GM23338 (cell line): ENCODE data around the gene MYH15. TPM values are rescaled to one million over a fixed set of nuclear protein-coding genes. Genes with fewer than 3 reads are reported as not detected.

Source experiments
- ATAC-seq: fragments of 200-7000 bp; cut with Tn5 transposase; 3 replicates; pipeline ENCODE4 v1.9.1; 2020
- DNase-seq: peaks from one replicate; pipeline ENCODE4 v3.0.0-alpha.2; 2015; ENCODE audit warnings: low spot score
- H2AFZ ChIP-seq: fragments of 200-600 bp; sonication (generic); 2 replicates; pipeline ENCODE4 v1.8.0; 2016; ENCODE audit warnings: antibody characterized with exemption, mild to moderate bottlenecking, moderate library complexity
- H3F3A ChIP-seq: fragments of 200-600 bp; sonication (generic); replicated peaks from 2 replicates; pipeline ENCODE4 v1.8.0; 2017; ENCODE audit warnings: antibody characterized with exemption, mixed run types, low read depth
- H3K27ac ChIP-seq: fragments of 200-600 bp; sonication (generic); 2 replicates; pipeline ENCODE4 v1.6.1; 2016; ENCODE audit warnings: low read depth
- H3K27me3 ChIP-seq: fragments of 200-600 bp; sonication (generic); 2 replicates; pipeline ENCODE4 v1.8.0; 2016; ENCODE audit warnings: mild to moderate bottlenecking, mixed run types, moderate library complexity; ENCODE audit not compliant: insufficient read depth
- H3K36me3 ChIP-seq: fragments of 200-600 bp; sonication (generic); 2 replicates; pipeline ENCODE4 v1.8.0; 2016; ENCODE audit warnings: mild to moderate bottlenecking; ENCODE audit not compliant: insufficient read depth
- H3K4me1 ChIP-seq: fragments of 200-600 bp; sonication (generic); 2 replicates; pipeline ENCODE4 v1.8.0; 2016; ENCODE audit warnings: mild to moderate bottlenecking, moderate library complexity; ENCODE audit not compliant: insufficient read depth
- H3K4me2 ChIP-seq: fragments of 200-600 bp; sonication (generic); 2 replicates; pipeline ENCODE4 v1.7.1; 2017; ENCODE audit warnings: mixed run types
- H3K4me3 ChIP-seq: fragments of 200-600 bp; sonication (generic); 2 replicates; pipeline ENCODE4 v1.6.1; 2016; ENCODE audit warnings: mixed run types
- H3K79me2 ChIP-seq: fragments of 200-600 bp; sonication (generic); replicated peaks from 2 replicates; pipeline ENCODE4 v1.8.0; 2017; ENCODE audit warnings: mild to moderate bottlenecking; ENCODE audit not compliant: insufficient read depth
- H3K9me2 ChIP-seq: fragments of 200-600 bp; sonication (generic); 2 replicates; pipeline ENCODE4 v1.8.0; 2017; ENCODE audit not compliant: insufficient read depth
- H4K20me1 ChIP-seq: fragments of 200-600 bp; sonication (generic); replicated peaks from 2 replicates; pipeline ENCODE4 v1.8.0; 2017; ENCODE audit warnings: mild to moderate bottlenecking; ENCODE audit not compliant: insufficient read depth
- H3K27ac Mint-ChIP-seq: 2 replicates; pipeline ENCODE4 v1.8.0; 2020; ENCODE audit warnings: inconsistent platforms, mild to moderate bottlenecking, moderate library complexity, mixed read lengths
- H3K27me3 Mint-ChIP-seq: 3 replicates; pipeline ENCODE4 v1.8.0; 2022; ENCODE audit warnings: low read depth, mild to moderate bottlenecking, moderate library complexity, mixed read lengths, inconsistent platforms; ENCODE audit not compliant: insufficient read depth, poor library complexity
- H3K36me3 Mint-ChIP-seq: 3 replicates; pipeline ENCODE4 v1.8.0; 2021; ENCODE audit warnings: low read depth, mild to moderate bottlenecking, inconsistent platforms, moderate library complexity, mixed read lengths
- H3K4me1 Mint-ChIP-seq: 3 replicates; pipeline ENCODE4 v1.8.0; 2020; ENCODE audit warnings: mild to moderate bottlenecking, inconsistent platforms, mixed read lengths
- H3K4me3 Mint-ChIP-seq: 3 replicates; pipeline ENCODE4 v1.8.0; 2021; ENCODE audit warnings: moderate library complexity, mild to moderate bottlenecking, inconsistent platforms, mixed read lengths
- H3K9me3 Mint-ChIP-seq: 3 replicates; pipeline ENCODE4 v1.8.0; 2020; ENCODE audit warnings: moderate library complexity, mild to moderate bottlenecking, inconsistent platforms, mixed read lengths
- CTCF ChIP-seq, 2 experiments: fragments of 200-600 bp in 1 of 2; sonication (generic) in 1 of 2; conservative IDR thresholded peaks; 2 replicates each; pipeline versions ENCODE4 v1.5.1 to v1.6.1; 2016 to 2017; ENCODE audit warnings: antibody characterized with exemption in 2 of 2, low read depth in 2 of 2, mild to moderate bottlenecking in 2 of 2, moderate library complexity in 1 of 2
- EZH2 ChIP-seq: fragments of 200-600 bp; sonication (generic); IDR thresholded peaks from one replicate; pipeline ENCODE4 v1.8.0; 2017; ENCODE audit warnings: antibody characterized with exemption, mild to moderate bottlenecking, low read depth; ENCODE audit not compliant: unreplicated experiment
- JUNB ChIP-seq: IDR thresholded peaks from one replicate; pipeline ENCODE4 v1.6.1; 2016; ENCODE audit warnings: antibody characterized with exemption; ENCODE audit not compliant: unreplicated experiment
- NANOG ChIP-seq: IDR thresholded peaks from 2 replicates; pipeline ENCODE4 v1.6.1; 2016; ENCODE audit warnings: antibody characterized with exemption, borderline replicate concordance
- POLR2AphosphoS5 ChIP-seq: IDR thresholded peaks from 2 replicates; pipeline ENCODE4 v1.6.1; 2016; ENCODE audit warnings: antibody characterized with exemption, low read depth
- STAT1 ChIP-seq: IDR thresholded peaks from one replicate; pipeline ENCODE4 v1.6.1; 2016; ENCODE audit warnings: antibody characterized with exemption; ENCODE audit not compliant: unreplicated experiment
- polyA plus RNA-seq: library from polyadenylated mRNA; unstranded; fragments of >200 nt; fragmentation: Nextera tagmentation; extraction: Ambion mirVana; gene quantifications from 2 replicates; pipeline ENCODE4 v1.2.1, GENCODE V29; 2016
- total RNA-seq: library from RNA; depleted of rRNA; stranded (reverse); fragments of >200 nt; shearing (Covaris generic); gene quantifications from 2 replicates; pipeline ENCODE4 v1.2.3, GENCODE V29; 2014
- TF ChIP-seq, protein P1 (sequence below): fragments of 250-450 bp; sonication (Bioruptor Pico); IDR thresholded peaks from 2 replicates; pipeline ENCODE4 v1.5.0; 2020; ENCODE audit warnings: mild to moderate bottlenecking, moderate library complexity

Gene MYH15
- total and polyA plus RNA-seq, 2 experiments from 2014 or later, result 0.07 TPM; not detected in 1

DNA sequence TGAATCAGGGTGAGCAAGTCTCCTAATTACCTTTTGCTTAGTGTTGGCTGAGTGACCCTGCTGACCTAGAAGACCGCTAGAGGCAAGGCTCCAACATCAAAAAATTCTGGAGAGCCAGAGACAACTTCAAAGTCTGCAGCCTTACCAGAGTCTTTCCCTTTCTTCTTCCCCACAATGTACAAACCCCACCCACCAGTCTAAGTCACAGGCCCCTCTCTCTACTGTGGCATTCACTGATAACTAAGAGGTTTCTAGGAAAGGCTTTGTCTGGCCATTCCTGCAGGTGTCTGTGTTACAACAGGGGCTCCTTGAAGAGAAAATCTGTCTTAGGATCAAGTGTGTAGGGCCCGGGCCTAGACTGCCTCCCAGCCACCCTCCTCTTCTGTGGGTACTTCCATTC lies 525 bp downstream of the MYH15 start (continued):
- TF ChIP-seq, protein P1, sequence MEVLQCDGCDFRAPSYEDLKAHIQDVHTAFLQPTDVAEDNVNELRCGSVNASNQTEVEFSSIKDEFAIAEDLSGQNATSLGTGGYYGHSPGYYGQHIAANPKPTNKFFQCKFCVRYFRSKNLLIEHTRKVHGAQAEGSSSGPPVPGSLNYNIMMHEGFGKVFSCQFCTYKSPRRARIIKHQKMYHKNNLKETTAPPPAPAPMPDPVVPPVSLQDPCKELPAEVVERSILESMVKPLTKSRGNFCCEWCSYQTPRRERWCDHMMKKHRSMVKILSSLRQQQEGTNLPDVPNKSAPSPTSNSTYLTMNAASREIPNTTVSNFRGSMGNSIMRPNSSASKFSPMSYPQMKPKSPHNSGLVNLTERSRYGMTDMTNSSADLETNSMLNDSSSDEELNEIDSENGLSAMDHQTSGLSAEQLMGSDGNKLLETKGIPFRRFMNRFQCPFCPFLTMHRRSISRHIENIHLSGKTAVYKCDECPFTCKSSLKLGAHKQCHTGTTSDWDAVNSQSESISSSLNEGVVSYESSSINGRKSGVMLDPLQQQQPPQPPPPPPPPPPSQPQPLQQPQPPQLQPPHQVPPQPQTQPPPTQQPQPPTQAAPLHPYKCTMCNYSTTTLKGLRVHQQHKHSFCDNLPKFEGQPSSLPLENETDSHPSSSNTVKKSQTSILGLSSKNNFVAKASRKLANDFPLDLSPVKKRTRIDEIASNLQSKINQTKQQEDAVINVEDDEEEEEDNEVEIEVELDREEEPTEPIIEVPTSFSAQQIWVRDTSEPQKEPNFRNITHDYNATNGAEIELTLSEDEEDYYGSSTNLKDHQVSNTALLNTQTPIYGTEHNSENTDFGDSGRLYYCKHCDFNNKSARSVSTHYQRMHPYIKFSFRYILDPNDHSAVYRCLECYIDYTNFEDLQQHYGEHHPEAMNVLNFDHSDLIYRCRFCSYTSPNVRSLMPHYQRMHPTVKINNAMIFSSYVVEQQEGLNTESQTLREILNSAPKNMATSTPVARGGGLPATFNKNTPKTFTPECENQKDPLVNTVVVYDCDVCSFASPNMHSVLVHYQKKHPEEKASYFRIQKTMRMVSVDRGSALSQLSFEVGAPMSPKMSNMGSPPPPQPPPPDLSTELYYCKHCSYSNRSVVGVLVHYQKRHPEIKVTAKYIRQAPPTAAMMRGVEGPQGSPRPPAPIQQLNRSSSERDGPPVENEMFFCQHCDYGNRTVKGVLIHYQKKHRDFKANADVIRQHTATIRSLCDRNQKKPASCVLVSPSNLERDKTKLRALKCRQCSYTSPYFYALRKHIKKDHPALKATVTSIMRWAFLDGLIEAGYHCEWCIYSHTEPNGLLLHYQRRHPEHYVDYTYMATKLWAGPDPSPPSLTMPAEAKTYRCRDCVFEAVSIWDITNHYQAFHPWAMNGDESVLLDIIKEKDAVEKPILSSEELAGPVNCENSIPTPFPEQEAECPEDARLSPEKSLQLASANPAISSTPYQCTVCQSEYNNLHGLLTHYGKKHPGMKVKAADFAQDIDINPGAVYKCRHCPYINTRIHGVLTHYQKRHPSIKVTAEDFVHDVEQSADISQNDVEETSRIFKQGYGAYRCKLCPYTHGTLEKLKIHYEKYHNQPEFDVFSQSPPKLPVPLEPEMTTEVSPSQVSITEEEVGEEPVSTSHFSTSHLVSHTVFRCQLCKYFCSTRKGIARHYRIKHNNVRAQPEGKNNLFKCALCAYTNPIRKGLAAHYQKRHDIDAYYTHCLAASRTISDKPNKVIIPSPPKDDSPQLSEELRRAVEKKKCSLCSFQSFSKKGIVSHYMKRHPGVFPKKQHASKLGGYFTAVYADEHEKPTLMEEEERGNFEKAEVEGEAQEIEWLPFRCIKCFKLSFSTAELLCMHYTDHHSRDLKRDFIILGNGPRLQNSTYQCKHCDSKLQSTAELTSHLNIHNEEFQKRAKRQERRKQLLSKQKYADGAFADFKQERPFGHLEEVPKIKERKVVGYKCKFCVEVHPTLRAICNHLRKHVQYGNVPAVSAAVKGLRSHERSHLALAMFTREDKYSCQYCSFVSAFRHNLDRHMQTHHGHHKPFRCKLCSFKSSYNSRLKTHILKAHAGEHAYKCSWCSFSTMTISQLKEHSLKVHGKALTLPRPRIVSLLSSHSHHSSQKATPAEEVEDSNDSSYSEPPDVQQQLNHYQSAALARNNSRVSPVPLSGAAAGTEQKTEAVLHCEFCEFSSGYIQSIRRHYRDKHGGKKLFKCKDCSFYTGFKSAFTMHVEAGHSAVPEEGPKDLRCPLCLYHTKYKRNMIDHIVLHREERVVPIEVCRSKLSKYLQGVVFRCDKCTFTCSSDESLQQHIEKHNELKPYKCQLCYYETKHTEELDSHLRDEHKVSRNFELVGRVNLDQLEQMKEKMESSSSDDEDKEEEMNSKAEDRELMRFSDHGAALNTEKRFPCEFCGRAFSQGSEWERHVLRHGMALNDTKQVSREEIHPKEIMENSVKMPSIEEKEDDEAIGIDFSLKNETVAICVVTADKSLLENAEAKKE (CRISPR knock-in tag), result no peak
- no peak for TF ChIP-seq NANOG
- no peak for TF ChIP-seq CTCF (conservative IDR thresholded peaks at IDR 0.05; ENCODE audit: low read depth in 2 of 2)
- no peak for TF ChIP-seq POLR2AphosphoS5
- TF ChIP-seq STAT1, result no peak
- TF ChIP-seq EZH2, result no peak

DNA sequence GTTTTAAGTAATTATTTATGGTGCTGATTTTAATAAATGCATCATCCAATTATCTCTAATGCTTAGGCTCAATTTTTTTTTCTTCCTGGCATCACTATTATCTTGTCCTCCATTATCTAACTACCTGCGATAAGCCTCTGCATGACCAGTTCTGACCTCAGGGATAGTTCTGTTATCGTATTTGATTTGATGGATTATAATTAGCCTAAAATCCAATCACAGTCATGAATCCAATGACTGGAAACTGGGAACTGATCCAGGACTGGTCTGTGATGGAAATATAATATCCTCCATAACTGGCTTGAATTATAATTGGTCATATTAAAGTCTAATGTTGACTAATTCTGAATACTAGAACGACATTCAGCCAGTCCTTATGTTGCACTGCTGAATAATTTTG lies 1.1 kb downstream of the MYH15 start:
- Histone ChIP-seq H3F3A (no peaks in the 10 kb centered on the region), H3K79me2 (no peaks in the 10 kb centered on the region), H3K4me2 (no peak overlapping the region), H3K27me3 (no peaks in the 10 kb centered on the region), H3K4me3 (no peak overlapping the region), H3K4me1 (peaks cover 12% of the 10 kb centered on the region), H3K36me3 (no peaks in the 10 kb centered on the region), H4K20me1 (no peaks in the 10 kb centered on the region), H3K27ac (no peak overlapping the region), H3K9me2 (no peaks in the 10 kb centered on the region), H2AFZ (no peak overlapping the region)
- Mint-ChIP-seq H3K27me3 (no peaks in the 10 kb centered on the region), H3K4me3 (no peak overlapping the region), H3K4me1 (peaks cover 9% of the 10 kb centered on the region), H3K9me3 (no peaks in the 10 kb centered on the region), H3K36me3 (no peaks in the 10 kb centered on the region), H3K27ac (no peak overlapping the region)
- ATAC-seq (no peak), DNase-seq (no peak)
- no peak for TF ChIP-seq JUNB
